ENCODE measurements around the gene SLC2A4.
"Not testable (repeated sequence)": the region's sequence is repeated elsewhere in the genome, so short reads cannot be mapped to it uniquely, and the experiment has no call there.

GRCh38 chr17:7243838-7244237, 37.7 kb upstream of the SLC2A4 start:
- TF ChIP-seq RAD21 (conservative IDR thresholded peaks at IDR 0.05 in 1 of 2, IDR thresholded peaks at IDR 0.05 in 1 of 2); FOXS1 (CRISPR knock-in tag; IDR thresholded peaks at IDR 0.05); JUNB (IDR thresholded peaks at IDR 0.05); SREBF2 (IDR thresholded peaks at IDR 0.05); USF2 (IDR thresholded peaks at IDR 0.05); EP300 (IDR thresholded peaks at IDR 0.05): not testable (repeated sequence)
- TF ChIP-seq, protein P1, sequence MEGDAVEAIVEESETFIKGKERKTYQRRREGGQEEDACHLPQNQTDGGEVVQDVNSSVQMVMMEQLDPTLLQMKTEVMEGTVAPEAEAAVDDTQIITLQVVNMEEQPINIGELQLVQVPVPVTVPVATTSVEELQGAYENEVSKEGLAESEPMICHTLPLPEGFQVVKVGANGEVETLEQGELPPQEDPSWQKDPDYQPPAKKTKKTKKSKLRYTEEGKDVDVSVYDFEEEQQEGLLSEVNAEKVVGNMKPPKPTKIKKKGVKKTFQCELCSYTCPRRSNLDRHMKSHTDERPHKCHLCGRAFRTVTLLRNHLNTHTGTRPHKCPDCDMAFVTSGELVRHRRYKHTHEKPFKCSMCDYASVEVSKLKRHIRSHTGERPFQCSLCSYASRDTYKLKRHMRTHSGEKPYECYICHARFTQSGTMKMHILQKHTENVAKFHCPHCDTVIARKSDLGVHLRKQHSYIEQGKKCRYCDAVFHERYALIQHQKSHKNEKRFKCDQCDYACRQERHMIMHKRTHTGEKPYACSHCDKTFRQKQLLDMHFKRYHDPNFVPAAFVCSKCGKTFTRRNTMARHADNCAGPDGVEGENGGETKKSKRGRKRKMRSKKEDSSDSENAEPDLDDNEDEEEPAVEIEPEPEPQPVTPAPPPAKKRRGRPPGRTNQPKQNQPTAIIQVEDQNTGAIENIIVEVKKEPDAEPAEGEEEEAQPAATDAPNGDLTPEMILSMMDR (IDR thresholded peaks at IDR 0.05) = not testable (repeated sequence)
- TF ChIP-seq, protein P2, sequence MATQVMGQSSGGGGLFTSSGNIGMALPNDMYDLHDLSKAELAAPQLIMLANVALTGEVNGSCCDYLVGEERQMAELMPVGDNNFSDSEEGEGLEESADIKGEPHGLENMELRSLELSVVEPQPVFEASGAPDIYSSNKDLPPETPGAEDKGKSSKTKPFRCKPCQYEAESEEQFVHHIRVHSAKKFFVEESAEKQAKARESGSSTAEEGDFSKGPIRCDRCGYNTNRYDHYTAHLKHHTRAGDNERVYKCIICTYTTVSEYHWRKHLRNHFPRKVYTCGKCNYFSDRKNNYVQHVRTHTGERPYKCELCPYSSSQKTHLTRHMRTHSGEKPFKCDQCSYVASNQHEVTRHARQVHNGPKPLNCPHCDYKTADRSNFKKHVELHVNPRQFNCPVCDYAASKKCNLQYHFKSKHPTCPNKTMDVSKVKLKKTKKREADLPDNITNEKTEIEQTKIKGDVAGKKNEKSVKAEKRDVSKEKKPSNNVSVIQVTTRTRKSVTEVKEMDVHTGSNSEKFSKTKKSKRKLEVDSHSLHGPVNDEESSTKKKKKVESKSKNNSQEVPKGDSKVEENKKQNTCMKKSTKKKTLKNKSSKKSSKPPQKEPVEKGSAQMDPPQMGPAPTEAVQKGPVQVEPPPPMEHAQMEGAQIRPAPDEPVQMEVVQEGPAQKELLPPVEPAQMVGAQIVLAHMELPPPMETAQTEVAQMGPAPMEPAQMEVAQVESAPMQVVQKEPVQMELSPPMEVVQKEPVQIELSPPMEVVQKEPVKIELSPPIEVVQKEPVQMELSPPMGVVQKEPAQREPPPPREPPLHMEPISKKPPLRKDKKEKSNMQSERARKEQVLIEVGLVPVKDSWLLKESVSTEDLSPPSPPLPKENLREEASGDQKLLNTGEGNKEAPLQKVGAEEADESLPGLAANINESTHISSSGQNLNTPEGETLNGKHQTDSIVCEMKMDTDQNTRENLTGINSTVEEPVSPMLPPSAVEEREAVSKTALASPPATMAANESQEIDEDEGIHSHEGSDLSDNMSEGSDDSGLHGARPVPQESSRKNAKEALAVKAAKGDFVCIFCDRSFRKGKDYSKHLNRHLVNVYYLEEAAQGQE (IDR thresholded peaks at IDR 0.05) = not testable (repeated sequence)
- TF ChIP-seq, protein P3, sequence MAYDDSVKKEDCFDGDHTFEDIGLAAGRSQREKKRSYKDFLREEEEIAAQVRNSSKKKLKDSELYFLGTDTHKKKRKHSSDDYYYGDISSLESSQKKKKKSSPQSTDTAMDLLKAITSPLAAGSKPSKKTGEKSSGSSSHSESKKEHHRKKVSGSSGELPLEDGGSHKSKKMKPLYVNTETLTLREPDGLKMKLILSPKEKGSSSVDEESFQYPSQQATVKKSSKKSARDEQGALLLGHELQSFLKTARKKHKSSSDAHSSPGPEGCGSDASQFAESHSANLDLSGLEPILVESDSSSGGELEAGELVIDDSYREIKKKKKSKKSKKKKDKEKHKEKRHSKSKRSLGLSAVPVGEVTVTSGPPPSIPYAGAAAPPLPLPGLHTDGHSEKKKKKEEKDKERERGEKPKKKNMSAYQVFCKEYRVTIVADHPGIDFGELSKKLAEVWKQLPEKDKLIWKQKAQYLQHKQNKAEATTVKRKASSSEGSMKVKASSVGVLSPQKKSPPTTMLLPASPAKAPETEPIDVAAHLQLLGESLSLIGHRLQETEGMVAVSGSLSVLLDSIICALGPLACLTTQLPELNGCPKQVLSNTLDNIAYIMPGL (CRISPR knock-in tag; IDR thresholded peaks at IDR 0.05; ENCODE audit: borderline replicate concordance) = not testable (repeated sequence)
